ENCODE results near the gene CLDN5. TPM values are rescaled to one million over a fixed set of nuclear protein-coding genes. Genes with fewer than 3 reads are reported as not detected.

The CLDN5 gene
- total RNA-seq, 4 donors from 2014 or later, result 94.9 to 170 (median 117) TPM

GRCh38 chr22:19559956-19560355, 35.7 kb upstream of the CLDN5 start:
- TF ChIP-seq CTCF (IDR thresholded peaks at IDR 0.05), result no peak
- no peak for TF ChIP-seq POLR2A (IDR thresholded peaks at IDR 0.05)
- 80 to 100% methylated on average over 2 of the region's 2 CpGs for WGBS, 2 donors
- no peak overlapping the region for H3K4me3 ChIP-seq (ENCODE audit: low read depth, poor library complexity, severe bottlenecking)
- intact Hi-C loops (cut with DNase I; ENCODE audit: low total_unique reads), result no loop called here
- DNase-seq (ENCODE audit: low spot score in 2 of 2), result peak in 1 of 2 donors; percentile 78

- TF ChIP-seq CTCF (IDR thresholded peaks at IDR 0.05) (no peak), POLR2A (IDR thresholded peaks at IDR 0.05) (no peak)
- DNase-seq (ENCODE audit: low spot score in 2 of 2), result peak in 1 of 2 donors; percentile 68
- 49 to 54% methylated on average over 9 of the region's 9 CpGs for WGBS, 2 donors
- no peak overlapping the region for H3K4me3 ChIP-seq (ENCODE audit: low read depth, poor library complexity, severe bottlenecking)
- intact Hi-C loops (cut with DNase I; ENCODE audit: low total_unique reads), result no loop called here
Observed at GRCh38 chr22:19559324-19559811, 35.2 kb upstream of the CLDN5 start.

- 90 to 92% methylated on average over 10 of the region's 10 CpGs for WGBS, 2 donors
- no peak for TF ChIP-seq CTCF (IDR thresholded peaks at IDR 0.05)
- no peak for TF ChIP-seq POLR2A (IDR thresholded peaks at IDR 0.05)
Observed at GRCh38 chr22:19556963-19557545, 32.8 kb upstream of the CLDN5 start.

GRCh38 chr22:19555651-19556050, 31.4 kb upstream of the CLDN5 start:
- DNase-seq (ENCODE audit: low spot score in 2 of 2), result peak in 1 of 2 donors; percentile 75
- WGBS, 2 donors, result 66 to 79% methylated on average over 6 of the region's 6 CpGs
- intact Hi-C loops (cut with DNase I; ENCODE audit: low total_unique reads), result no loop called here
- H3K4me3 ChIP-seq (ENCODE audit: low read depth, poor library complexity, severe bottlenecking), result no peak overlapping the region
- TF ChIP-seq CTCF (IDR thresholded peaks at IDR 0.05), result no peak
- TF ChIP-seq POLR2A (IDR thresholded peaks at IDR 0.05), result no peak

More at GRCh38 chr22:19556963-19557545, 32.8 kb upstream of the CLDN5 start:
- intact Hi-C loops (cut with DNase I; ENCODE audit: low total_unique reads), result no loop called here
- H3K4me3 ChIP-seq (ENCODE audit: low read depth, poor library complexity, severe bottlenecking), result no peak overlapping the region
- peak in 1 of 2 donors; percentile 56 for DNase-seq (ENCODE audit: low spot score in 2 of 2)

- WGBS, 2 donors, result 77 to 78% methylated on average over 12 of the region's 12 CpGs
- no peak for DNase-seq (ENCODE audit: low spot score in 2 of 2)
- TF ChIP-seq CTCF (IDR thresholded peaks at IDR 0.05) (no peak), POLR2A (IDR thresholded peaks at IDR 0.05) (no peak)
- no peak overlapping the region for H3K4me3 ChIP-seq (ENCODE audit: low read depth, poor library complexity, severe bottlenecking)
- intact Hi-C loops (cut with DNase I; ENCODE audit: low total_unique reads), result no loop called here
Observed at GRCh38 chr22:19554834-19555404, 30.7 kb upstream of the CLDN5 start.
